ENCODE data around the gene PRRC2A. TPM values are rescaled to one million over a fixed set of nuclear protein-coding genes. Genes with fewer than 3 reads are reported as not detected.

The PRRC2A gene
- total RNA-seq, 1 donor from 2014 or later, result 235 TPM

DNA sequence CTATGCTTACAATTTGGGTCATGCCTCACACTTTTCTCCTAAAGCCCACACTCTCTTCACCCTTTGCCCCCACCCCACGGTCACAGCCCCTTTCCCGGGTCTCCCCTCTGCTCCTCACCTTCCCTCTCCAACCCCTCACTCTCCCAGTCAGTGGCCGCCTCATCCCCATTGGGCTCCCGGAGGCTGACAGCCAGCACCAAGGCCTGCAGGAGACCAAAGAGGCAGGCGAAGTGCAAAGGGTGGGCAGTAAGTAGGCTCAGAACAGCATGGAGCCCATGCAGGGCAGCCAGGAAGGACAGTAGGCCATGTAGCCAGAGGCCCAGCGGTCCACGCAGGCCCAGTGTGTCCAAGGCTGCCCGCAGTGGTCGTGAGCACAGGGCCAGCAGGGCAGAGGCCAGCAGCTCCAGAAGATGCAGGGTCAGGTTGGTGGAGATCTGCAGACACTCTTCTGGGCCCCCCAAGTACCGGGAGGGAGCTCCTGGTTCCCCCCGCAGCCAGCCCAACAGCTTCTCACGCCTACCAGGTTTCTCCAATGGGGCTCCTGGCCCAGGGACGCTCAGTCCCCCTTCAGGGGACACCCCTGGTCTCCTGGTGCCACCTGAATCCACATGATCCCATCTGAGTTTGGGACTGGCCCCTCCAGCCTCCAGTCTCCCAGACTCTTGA, 38.6 kb downstream of the PRRC2A start:
- peaks cover 23% of the 10 kb centered on the region for H3K36me3 Mint-ChIP-seq
- TF ChIP-seq, protein P1, sequence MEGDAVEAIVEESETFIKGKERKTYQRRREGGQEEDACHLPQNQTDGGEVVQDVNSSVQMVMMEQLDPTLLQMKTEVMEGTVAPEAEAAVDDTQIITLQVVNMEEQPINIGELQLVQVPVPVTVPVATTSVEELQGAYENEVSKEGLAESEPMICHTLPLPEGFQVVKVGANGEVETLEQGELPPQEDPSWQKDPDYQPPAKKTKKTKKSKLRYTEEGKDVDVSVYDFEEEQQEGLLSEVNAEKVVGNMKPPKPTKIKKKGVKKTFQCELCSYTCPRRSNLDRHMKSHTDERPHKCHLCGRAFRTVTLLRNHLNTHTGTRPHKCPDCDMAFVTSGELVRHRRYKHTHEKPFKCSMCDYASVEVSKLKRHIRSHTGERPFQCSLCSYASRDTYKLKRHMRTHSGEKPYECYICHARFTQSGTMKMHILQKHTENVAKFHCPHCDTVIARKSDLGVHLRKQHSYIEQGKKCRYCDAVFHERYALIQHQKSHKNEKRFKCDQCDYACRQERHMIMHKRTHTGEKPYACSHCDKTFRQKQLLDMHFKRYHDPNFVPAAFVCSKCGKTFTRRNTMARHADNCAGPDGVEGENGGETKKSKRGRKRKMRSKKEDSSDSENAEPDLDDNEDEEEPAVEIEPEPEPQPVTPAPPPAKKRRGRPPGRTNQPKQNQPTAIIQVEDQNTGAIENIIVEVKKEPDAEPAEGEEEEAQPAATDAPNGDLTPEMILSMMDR (conservative IDR thresholded peaks at IDR 0.05), result no peak
- DNase-seq (ENCODE audit: extremely low spot score, unreplicated experiment), result no peak
- peak overlapping the region; percentile 90 for H3K27ac Mint-ChIP-seq
- peaks cover 49% of the 10 kb centered on the region for H3K4me1 Mint-ChIP-seq (ENCODE audit: unreplicated experiment)
- H3K4me3 Mint-ChIP-seq, result peak overlapping the region; percentile 93
- H3K9me3 Mint-ChIP-seq, result no peaks in the 10 kb centered on the region
- H3K27me3 Mint-ChIP-seq, result no peaks in the 10 kb centered on the region

DNA sequence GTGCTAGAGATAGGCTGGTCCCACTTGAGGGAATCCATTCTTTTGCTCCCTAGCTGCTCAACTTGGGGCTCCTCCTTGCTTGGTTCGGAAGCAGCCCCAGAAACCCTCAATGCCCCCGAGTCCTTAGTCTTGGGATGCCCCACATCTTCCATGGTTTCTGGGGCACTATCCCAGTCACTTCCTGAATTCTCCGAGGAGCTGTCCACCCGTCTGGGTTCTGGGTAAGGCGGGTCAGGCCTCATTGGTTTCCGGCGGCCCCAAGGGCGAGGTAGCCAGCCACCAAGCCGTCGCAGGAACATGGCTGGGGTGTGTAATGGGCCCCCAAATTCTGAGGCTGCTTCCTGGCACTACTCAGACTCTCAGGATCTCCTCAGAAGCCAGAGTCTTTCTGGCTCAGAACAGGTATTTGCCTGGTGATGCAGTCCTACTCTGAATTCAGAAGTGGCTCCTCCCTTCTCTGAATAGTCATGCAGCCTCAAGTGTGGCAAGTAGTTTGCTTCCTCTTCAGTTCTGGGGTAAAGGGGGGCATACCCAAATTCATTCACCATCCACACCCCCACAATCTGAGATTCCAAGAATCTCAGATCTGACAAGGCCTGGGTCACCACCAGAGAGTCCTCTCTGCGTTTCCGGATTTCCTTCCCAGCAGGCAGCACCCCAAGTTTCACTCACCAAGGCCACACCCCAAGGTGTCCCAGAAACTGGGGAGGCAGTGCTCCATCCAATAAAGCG, 39.3 kb downstream of the PRRC2A start:
- Mint-ChIP-seq H3K36me3 (peaks cover 28% of the 10 kb centered on the region), H3K4me1 (ENCODE audit: unreplicated experiment) (peaks cover 55% of the 10 kb centered on the region), H3K27ac (peak overlapping the region; percentile 90), H3K27me3 (no peaks in the 10 kb centered on the region), H3K4me3 (peak overlapping the region; percentile 93), H3K9me3 (no peaks in the 10 kb centered on the region)
- TF ChIP-seq, protein P1 (conservative IDR thresholded peaks at IDR 0.05), result no peak
- DNase-seq (ENCODE audit: extremely low spot score, unreplicated experiment), result no peak

GRCh38 chr6:31660381-31661261, 40.1 kb downstream of the PRRC2A start, which contains the start of gene C6orf47:
TSS of gene C6orf47 (minus strand) at chr6:31660778. CDS start at chr6:31659947, 831 bp downstream.
- no peaks in the 10 kb centered on the region for H3K9me3 Mint-ChIP-seq
- TF ChIP-seq, protein P1 (conservative IDR thresholded peaks at IDR 0.05), result no peak
- peak; percentile 84 for DNase-seq (ENCODE audit: extremely low spot score, unreplicated experiment)
- peaks cover 27% of the 10 kb centered on the region for H3K36me3 Mint-ChIP-seq
- H3K27ac Mint-ChIP-seq, result peak within 1 kb of the TSS; percentile 90
- H3K27me3 Mint-ChIP-seq, result no peaks in the 10 kb centered on the region
- peak within 1 kb of the TSS; percentile 93 for H3K4me3 Mint-ChIP-seq
- peaks cover 53% of the 10 kb centered on the region for H3K4me1 Mint-ChIP-seq (ENCODE audit: unreplicated experiment)

- peak overlapping the region; percentile 89 for H3K27ac Mint-ChIP-seq
- peaks cover 55% of the 10 kb centered on the region for H3K4me1 Mint-ChIP-seq (ENCODE audit: unreplicated experiment)
- H3K27me3 Mint-ChIP-seq, result no peaks in the 10 kb centered on the region
- TF ChIP-seq, protein P1 (conservative IDR thresholded peaks at IDR 0.05), result no peak
- H3K9me3 Mint-ChIP-seq, result no peaks in the 10 kb centered on the region
- no peak for DNase-seq (ENCODE audit: extremely low spot score, unreplicated experiment)
- peaks cover 21% of the 10 kb centered on the region for H3K36me3 Mint-ChIP-seq
- peak overlapping the region; percentile 93 for H3K4me3 Mint-ChIP-seq
These were observed 41.0 kb downstream of the PRRC2A start for GRCh38 chr6:31661262-31662123.

Data from type B pancreatic cell (in vitro differentiated cells).